Panc1 (cell line): Measurements from ENCODE around the gene TMEM259. TPM values are rescaled to one million over a fixed set of nuclear protein-coding genes. Genes with fewer than 3 reads are reported as not detected.

Source experiments
- ATAC-seq: fragments of 200-7000 bp; cut with Tn5 transposase; 2 replicates; pipeline ENCODE4 v1.9.1; 2020; ENCODE audit warnings: mild to moderate bottlenecking, moderate library complexity
- BruUV-seq: library from RNA; stranded (reverse); fragments of 400-500 nt; replicated peaks from 2 replicates; lab custom pipeline; 2021; lab: Mats Ljungman, UMichigan
- CTCF ChIA-PET: fragments of 300-600 bp; sonication (Branson Sonifier 250); formaldehyde crosslinking; loops from one replicate; lab custom pipeline; 2022; ENCODE audit warnings: antibody characterized with exemption; lab: Charles Lee
- POLR2A ChIA-PET: fragments of 300-600 bp; sonication (Branson Sonifier 250); formaldehyde crosslinking; loops from one replicate; lab custom pipeline; 2022; ENCODE audit warnings: antibody characterized with exemption; lab: Charles Lee
- DNase-seq: peaks from one replicate; pipeline ENCODE4 v3.0.0-alpha.2; 2010; ENCODE audit warnings: low read depth, low spot score
- H3K27ac ChIP-seq: 2 replicates; pipeline ENCODE4 v1.5.1; 2011; ENCODE audit warnings: mild to moderate bottlenecking, low read length, inconsistent platforms
- H3K27me3 ChIP-seq: fragments of 200-500 bp; sonication (Bioruptor generic); 2 replicates; pipeline ENCODE4 v1.6.0; 2014; ENCODE audit warnings: low read length, inconsistent platforms; ENCODE audit not compliant: control insufficient read depth, insufficient read depth
- H3K36me3 ChIP-seq: fragments of 200-500 bp; sonication (Bioruptor generic); 2 replicates; pipeline ENCODE4 v1.5.1; 2014; ENCODE audit warnings: inconsistent platforms, mild to moderate bottlenecking, low read length, moderate library complexity; ENCODE audit not compliant: control insufficient read depth, insufficient read depth
- H3K4me1 ChIP-seq: 2 replicates; pipeline ENCODE4 v1.5.1; 2011; ENCODE audit warnings: inconsistent platforms, mild to moderate bottlenecking, low read length, moderate library complexity; ENCODE audit not compliant: control insufficient read depth, insufficient read depth
- H3K4me3 ChIP-seq, 2 experiments: 2 replicates each; pipeline ENCODE4 v1.5.1; 2011 to 2012; ENCODE audit warnings: low read depth in 2 of 2, low read length in 2 of 2, mild to moderate bottlenecking in 2 of 2, inconsistent platforms in 1 of 2, moderate library complexity in 1 of 2
- H3K9me3 ChIP-seq: fragments of 200-500 bp; sonication (Bioruptor generic); 2 replicates; pipeline ENCODE4 v1.5.1; 2014; ENCODE audit warnings: low read depth, mild to moderate bottlenecking, inconsistent platforms, low read length, moderate library complexity; ENCODE audit not compliant: control insufficient read depth, insufficient read depth
- POLR2AphosphoS5 ChIP-seq: IDR thresholded peaks from 2 replicates; pipeline ENCODE4 v1.6.1; 2012; ENCODE audit warnings: mild to moderate bottlenecking, low read depth, low read length, moderate library complexity
- SIN3A ChIP-seq: IDR thresholded peaks from 2 replicates; pipeline ENCODE4 v1.6.1; 2012; ENCODE audit warnings: low read depth, mild to moderate bottlenecking, low read length, moderate library complexity, borderline replicate concordance; ENCODE audit not compliant: insufficient read depth
- TCF7L2 ChIP-seq: IDR thresholded peaks from 2 replicates; pipeline ENCODE4 v1.6.1; 2011; ENCODE audit warnings: mild to moderate bottlenecking, low read depth, low read length, inconsistent platforms
- in situ Hi-C: cut with HindIII; loops from 2 replicates; pipeline ENCODE4 v1.10.0; 2016; ENCODE audit warnings: low sequenced_read_pairs, low pct_unique_long_range_greater_than_20kb
- intact Hi-C: fragments of 100-400 bp; cut with micrococcal nuclease; formaldehyde crosslinking; loops from one replicate; pipeline ENCODE4 v1.10.0; 2022; ENCODE audit not compliant: unreplicated experiment
- total RNA-seq: library from RNA; stranded (reverse); gene quantifications from one replicate; pipeline ENCODE4 v1.2.1, GENCODE V29; 2021; ENCODE audit not compliant: unreplicated experiment
- TF ChIP-seq, protein P1 (sequence below), 2 experiments: IDR thresholded peaks; 2 replicates each; pipeline ENCODE4 v1.6.1; 2011 to 2012; ENCODE audit warnings: low read depth in 2 of 2, control low read depth in 1 of 2, low read length in 1 of 2, mild to moderate bottlenecking in 1 of 2, moderate library complexity in 1 of 2; ENCODE audit not compliant: insufficient read depth in 1 of 2
- TF ChIP-seq, protein P2 (sequence below): fragments of 450-650 bp; IDR thresholded peaks from 2 replicates; pipeline ENCODE4 v1.5.1; 2017; ENCODE audit warnings: mild to moderate bottlenecking

TMEM259 gene
- total RNA-seq, 1 experiment from 2014 or later: 193 TPM

DNA sequence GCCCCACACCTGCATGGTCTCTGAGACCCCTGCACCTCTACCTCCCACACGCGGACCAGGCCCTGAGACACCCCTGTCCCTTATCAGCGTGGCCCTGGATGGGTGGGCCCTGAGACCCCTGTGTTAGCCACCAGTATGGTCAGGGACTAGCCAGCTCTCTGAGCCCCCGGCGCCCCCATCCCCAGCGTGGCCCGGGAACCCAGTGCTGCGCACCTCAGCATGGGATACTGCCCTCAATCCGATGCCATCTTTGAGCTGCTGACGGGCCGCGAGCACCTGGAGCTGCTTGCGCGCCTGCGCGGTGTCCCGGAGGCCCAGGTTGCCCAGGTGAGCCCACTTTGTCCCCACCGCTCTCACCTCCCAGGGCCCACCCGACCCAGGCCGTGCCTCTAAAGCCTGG lies 41.1 kb upstream of the TMEM259 start:
- no TSS peak for BruUV-seq
- Histone ChIP-seq H3K36me3 (no peaks in the 10 kb centered on the region), H3K27me3 (no peaks in the 10 kb centered on the region), H3K4me3 (no peak overlapping the region), H3K9me3 (no peaks in the 10 kb centered on the region), H3K27ac (no peak overlapping the region), H3K4me1 (peaks cover 17% of the 10 kb centered on the region)
- intact Hi-C loops (no loop called here), in situ Hi-C loops (no loop called here)
- ChIA-PET CTCF (no interaction called here), POLR2A (no interaction called here)
- TF ChIP-seq TCF7L2 (no peak), SIN3A (no peak), POLR2AphosphoS5 (no peak)
- TF ChIP-seq, protein P1, sequence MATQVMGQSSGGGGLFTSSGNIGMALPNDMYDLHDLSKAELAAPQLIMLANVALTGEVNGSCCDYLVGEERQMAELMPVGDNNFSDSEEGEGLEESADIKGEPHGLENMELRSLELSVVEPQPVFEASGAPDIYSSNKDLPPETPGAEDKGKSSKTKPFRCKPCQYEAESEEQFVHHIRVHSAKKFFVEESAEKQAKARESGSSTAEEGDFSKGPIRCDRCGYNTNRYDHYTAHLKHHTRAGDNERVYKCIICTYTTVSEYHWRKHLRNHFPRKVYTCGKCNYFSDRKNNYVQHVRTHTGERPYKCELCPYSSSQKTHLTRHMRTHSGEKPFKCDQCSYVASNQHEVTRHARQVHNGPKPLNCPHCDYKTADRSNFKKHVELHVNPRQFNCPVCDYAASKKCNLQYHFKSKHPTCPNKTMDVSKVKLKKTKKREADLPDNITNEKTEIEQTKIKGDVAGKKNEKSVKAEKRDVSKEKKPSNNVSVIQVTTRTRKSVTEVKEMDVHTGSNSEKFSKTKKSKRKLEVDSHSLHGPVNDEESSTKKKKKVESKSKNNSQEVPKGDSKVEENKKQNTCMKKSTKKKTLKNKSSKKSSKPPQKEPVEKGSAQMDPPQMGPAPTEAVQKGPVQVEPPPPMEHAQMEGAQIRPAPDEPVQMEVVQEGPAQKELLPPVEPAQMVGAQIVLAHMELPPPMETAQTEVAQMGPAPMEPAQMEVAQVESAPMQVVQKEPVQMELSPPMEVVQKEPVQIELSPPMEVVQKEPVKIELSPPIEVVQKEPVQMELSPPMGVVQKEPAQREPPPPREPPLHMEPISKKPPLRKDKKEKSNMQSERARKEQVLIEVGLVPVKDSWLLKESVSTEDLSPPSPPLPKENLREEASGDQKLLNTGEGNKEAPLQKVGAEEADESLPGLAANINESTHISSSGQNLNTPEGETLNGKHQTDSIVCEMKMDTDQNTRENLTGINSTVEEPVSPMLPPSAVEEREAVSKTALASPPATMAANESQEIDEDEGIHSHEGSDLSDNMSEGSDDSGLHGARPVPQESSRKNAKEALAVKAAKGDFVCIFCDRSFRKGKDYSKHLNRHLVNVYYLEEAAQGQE (IDR thresholded peaks at IDR 0.05; ENCODE audit: insufficient read depth in 1 of 2, low read depth in 2 of 2, low read length in 1 of 2): no peak
- TF ChIP-seq, protein P2, sequence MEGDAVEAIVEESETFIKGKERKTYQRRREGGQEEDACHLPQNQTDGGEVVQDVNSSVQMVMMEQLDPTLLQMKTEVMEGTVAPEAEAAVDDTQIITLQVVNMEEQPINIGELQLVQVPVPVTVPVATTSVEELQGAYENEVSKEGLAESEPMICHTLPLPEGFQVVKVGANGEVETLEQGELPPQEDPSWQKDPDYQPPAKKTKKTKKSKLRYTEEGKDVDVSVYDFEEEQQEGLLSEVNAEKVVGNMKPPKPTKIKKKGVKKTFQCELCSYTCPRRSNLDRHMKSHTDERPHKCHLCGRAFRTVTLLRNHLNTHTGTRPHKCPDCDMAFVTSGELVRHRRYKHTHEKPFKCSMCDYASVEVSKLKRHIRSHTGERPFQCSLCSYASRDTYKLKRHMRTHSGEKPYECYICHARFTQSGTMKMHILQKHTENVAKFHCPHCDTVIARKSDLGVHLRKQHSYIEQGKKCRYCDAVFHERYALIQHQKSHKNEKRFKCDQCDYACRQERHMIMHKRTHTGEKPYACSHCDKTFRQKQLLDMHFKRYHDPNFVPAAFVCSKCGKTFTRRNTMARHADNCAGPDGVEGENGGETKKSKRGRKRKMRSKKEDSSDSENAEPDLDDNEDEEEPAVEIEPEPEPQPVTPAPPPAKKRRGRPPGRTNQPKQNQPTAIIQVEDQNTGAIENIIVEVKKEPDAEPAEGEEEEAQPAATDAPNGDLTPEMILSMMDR: no peak
- ATAC-seq: no peak
- no peak for DNase-seq

DNA sequence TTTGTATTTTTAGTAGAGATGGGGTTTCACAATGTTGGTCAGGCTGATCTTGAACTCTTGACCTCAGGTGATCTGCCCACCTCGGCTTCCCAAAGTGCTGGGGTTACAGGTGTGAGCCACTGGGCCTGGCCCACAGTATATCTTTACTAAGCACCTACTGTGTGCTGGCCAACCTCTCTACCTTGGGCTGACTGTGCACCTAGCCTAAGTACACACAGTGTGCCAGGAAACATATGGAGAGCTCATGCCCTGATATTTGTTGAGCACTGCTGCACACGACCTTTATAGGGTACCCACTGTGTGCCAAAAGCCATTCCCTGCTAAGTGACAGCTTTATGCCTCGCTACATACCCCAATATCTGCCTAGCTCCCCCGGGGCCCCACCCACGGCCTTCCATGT lies 39.8 kb upstream of the TMEM259 start:
- intact Hi-C loops (no loop called here), in situ Hi-C loops (no loop called here)
- H3K36me3 ChIP-seq: no peaks in the 10 kb centered on the region
- no peak for TF ChIP-seq TCF7L2
- TF ChIP-seq, protein P1 (IDR thresholded peaks at IDR 0.05; ENCODE audit: insufficient read depth in 1 of 2, low read depth in 2 of 2, low read length in 1 of 2): no peak
- TF ChIP-seq SIN3A: no peak
- TF ChIP-seq, protein P2: no peak
- TF ChIP-seq POLR2AphosphoS5: no peak
- peaks cover 6% of the 10 kb centered on the region for H3K4me1 ChIP-seq
- CTCF ChIA-PET: interaction anchor here (0.6 to 0.7 kb wide), 2 partner anchors 17 to 64 kb away, joined by 4 to 6 read pairs; no protein-coding TSS in a partner anchor
- no peak overlapping the region for H3K4me3 ChIP-seq
- no peaks in the 10 kb centered on the region for H3K27me3 ChIP-seq
- ATAC-seq: no peak
- no peaks in the 10 kb centered on the region for H3K9me3 ChIP-seq
- POLR2A ChIA-PET: no interaction called here
- no TSS peak for BruUV-seq
- DNase-seq: no peak
- H3K27ac ChIP-seq: no peak overlapping the region
